Fibroblast of skin of right quadriceps (primary cell): ENCODE data around the gene CCNG2.

Experiments
- DNase-seq: peaks from one replicate; pipeline ENCODE4 v3.0.0-alpha.2; 2013

CCNG2 gene

GRCh38 chr4:77147079-77147782 is 9.8 kb upstream of the CCNG2 start:
- DNase-seq = peak; percentile 17

GRCh38 chr4:77148078-77148477 is 8.9 kb upstream of the CCNG2 start:
- no peak for DNase-seq

GRCh38 chr4:77149789-77150188 is 7.2 kb upstream of the CCNG2 start:
- DNase-seq = no peak

- DNase-seq = no peak
These were observed 5.8 kb upstream of the CCNG2 start for GRCh38 chr4:77151241-77151640.

GRCh38 chr4:77152421-77152820 is 4.6 kb upstream of the CCNG2 start:
- no peak for DNase-seq

GRCh38 chr4:77153006-77153405 is 4.0 kb upstream of the CCNG2 start:
- DNase-seq = no peak

- DNase-seq = no peak
These were observed 2.9 kb upstream of the CCNG2 start for GRCh38 chr4:77154065-77154464.

- no peak for DNase-seq
These were observed 2.1 kb upstream of the CCNG2 start for GRCh38 chr4:77154761-77155499.

- DNase-seq = no peak
These were observed 1.2 kb upstream of the CCNG2 start for GRCh38 chr4:77155631-77156452.

GRCh38 chr4:77156533-77156911 is 485 bp upstream of the CCNG2 start:
- peak; percentile 100 for DNase-seq

DNA sequence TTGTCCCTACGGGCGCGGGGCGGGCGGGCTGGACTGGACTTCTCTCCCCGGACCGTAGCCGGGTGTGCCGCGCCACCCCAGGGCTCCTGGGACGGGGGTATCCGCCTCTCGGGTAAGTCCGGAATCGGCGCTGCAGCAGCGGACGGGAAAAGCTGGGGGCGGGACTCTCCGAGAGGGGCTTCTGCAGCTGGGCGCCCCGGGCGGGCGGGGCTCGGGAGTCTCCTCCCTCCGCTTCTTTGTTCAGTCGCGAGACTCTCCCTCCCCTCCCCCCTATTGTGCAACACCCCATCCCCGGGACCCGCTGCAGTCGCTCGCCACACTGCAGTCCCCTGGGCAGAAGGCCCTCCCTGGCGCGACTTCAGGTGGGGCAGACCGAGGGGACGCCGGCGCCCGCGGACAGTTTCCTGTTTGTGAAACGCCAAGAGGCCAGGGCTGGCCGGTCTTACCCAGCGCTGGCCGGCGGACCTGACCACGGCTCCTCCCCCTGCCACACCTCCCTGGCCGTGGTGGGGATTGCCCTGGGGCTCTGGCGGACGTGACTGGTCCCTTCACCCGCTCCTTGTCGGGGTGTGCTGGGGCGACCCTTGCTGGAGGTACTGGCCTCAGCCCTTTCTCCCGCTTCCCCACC is 966 bp downstream of the CCNG2 start:
- DNase-seq = peak; percentile 90

DNA sequence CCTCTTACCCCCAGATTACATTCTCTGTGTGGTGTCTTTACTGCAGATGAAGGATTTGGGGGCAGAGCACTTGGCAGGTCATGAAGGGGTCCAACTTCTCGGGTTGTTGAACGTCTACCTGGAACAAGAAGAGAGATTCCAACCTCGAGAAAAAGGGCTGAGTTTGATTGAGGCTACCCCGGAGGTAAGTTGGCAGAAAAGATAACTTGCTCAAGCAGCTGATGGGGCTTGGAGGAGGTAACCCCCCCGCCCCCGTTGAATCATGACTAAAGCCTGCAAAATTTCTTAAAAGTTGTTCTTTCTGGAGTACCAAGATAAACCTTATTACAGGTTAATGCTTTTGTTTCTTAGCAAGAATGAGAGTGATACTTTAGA is 1.5 kb downstream of the CCNG2 start:
- DNase-seq = peak; percentile 10

DNA sequence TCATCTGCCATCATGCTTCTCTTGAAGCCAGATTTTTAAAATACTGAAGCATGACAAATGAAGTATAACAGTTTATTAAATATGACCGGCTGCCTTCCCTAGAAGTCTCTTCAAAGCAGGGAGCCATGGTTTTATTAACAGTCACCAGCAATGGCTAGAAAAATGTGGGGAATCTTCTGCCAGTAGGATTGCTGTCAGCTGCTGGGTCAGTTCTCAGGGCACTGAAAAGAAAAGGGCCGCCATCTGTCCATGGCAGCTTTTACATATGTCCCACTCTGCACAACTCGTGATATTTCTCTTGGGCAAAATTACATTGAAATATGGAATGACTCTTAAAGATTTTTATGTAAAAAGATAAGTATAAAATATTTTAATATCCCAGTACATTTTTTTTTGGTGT is 2.8 kb downstream of the CCNG2 start:
- DNase-seq = no peak

DNA sequence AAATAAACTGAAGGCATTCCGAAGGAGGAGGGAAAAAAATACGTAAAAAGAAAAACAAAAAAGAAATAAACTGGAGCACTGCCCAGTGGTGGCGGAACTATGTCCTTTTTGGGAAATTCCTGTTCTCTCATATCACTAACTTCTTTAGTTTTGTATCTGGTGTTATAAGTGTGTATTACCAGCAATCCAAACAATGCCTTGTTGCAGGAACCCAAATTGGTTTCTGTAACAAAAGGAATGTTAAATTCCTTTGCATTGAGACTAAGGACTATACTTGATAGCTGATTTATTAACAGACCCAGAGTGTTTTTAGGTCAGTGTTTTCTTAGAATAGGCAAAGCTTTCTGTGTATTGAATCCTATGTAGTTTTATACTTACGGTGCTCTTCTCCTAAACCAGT is 6.6 kb downstream of the CCNG2 start:
- DNase-seq = no peak

- DNase-seq = no peak
These were observed 10.2 kb downstream of the CCNG2 start for GRCh38 chr4:77167173-77167572.

- DNase-seq = no peak
These were observed 10.9 kb downstream of the CCNG2 start for GRCh38 chr4:77167866-77168265.

DNA sequence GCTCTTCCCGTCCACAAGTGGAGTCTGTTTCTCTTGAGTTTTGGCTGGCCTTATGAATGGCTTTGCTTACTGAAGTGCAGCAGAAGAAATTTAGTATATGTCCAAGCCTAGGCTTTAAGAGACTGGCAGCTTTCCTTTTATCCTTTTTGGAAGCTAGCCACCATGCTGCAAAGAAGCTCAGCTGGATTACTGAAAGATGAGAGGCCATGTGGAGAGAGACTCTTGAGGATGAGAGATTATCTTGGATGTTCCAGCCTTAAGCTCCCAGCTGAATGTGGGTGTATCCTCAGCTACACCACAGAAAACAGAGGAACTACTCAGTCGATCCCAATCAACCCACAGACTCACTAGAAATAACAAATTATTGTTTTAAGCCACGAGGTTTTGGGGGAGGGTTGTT is 12.5 kb downstream of the CCNG2 start:
- DNase-seq = peak; percentile 48

DNA sequence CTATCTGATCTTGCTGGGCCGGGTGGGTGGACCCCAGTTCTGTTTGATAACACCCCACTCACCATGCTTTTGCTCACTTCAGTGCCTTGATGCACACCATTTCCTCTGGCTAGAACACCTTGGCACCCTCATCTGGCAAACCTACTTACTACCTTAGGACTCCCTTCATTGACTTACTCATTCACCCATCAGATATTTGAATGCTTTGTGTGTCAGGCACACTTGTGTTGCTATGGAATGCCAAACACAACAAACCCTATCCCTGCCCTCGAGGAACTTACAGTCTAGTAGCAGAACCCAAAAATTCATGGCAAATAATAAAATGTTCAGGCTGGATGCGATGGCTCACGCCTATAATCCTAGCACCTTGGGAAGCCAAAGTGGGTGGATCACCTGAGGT is 13.9 kb downstream of the CCNG2 start:
- DNase-seq = no peak

DNA sequence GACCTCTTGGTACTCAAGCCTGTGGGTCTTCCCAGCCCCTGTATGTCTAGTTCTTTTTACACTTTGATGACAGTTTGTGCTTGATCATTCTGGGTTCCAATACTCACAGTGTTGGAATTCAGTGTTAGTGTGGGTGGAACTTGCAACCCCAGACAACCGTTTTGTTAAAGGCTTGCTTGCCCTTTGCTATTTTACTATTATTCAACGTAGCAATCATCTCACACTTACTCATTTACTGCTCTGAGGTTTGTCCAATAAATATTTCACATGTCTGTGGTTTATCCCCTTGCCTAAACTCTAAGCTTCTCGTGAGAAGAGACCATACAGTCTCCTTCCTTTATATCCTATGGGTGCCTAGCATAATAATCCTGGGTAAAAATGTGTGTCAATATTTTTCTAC is 15.3 kb downstream of the CCNG2 start:
- peak; percentile 97 for DNase-seq

- DNase-seq = peak; percentile 29
These were observed 17.4 kb downstream of the CCNG2 start for GRCh38 chr4:77174426-77174825.

DNA sequence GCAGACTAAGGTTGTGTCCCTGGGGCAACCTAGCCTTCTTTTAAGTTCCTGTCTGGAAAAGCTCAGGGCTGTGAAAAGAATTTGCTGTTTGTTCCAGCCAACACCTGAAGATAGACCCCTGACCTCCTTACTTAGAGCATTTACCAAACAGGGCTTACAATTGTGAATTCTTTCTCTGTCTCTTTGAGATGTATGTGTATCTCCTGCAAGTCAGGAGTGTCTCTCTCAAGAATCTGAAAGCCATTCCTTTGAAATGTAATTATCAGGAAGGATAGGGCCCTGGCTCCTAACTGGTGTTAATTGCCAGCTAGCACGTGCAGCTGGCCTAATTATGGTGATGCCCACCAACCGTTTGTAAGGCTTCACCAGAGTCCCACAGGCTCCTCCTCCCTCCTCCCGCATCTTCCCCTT is 18.2 kb downstream of the CCNG2 start:
- no peak for DNase-seq

DNA sequence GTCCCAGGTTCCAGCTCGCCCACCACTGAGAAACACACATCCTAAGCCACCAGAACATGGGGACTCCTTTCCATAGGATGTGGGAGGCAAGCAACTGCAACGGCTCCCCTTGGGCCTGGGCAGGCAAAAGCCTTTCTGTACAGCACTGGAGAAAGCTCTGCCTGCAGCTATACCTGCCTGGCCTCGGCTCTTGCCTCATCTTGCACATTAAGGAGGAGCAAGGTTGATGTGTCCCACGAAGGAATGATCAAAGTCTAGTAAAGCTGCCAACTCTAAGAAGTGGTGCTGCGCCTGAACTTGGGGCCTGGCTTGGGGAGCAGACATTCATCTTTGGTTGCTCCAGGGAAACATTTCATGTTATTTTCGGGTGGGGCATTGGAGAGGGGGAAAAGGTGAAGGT is 19.6 kb downstream of the CCNG2 start:
- no peak for DNase-seq

DNA sequence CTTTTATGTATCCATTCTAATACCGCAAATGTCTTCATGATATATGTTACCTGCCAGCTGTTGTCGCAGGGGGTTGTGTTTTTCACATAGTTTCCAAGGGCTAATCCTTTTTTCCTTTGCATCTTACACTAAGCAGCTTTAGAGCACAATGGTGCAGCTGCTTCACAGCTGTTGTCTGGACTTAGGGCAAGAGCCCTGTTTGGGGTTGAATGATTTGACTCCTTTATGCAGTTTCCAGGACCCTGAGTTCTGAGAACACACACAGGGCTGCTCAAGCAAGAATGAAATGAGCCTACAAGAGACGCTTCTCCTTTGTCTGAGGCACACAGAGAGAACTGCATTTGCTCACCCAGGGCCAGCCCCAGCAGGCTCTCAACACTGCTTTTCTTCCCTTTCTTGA is 20.2 kb downstream of the CCNG2 start:
- no peak for DNase-seq
